OCI-LY3 (cell line): ENCODE results near the gene VAT1.
"Not testable (repeated sequence)": the region's sequence is repeated elsewhere in the genome, so short reads cannot be mapped to it uniquely, and the experiment has no call there.

Experiments used
- H2AFZ ChIP-seq: fragments of 200-600, 300-600 bp; shearing (Covaris generic); 2 replicates; pipeline ENCODE4 v1.6.0; 2014; ENCODE audit warnings: antibody characterized with exemption, low read depth, low read length
- H3K27ac ChIP-seq: fragments of 200-600, 300-600 bp; sonication (generic); 2 replicates; pipeline ENCODE4 v1.5.1; 2014; ENCODE audit warnings: mild to moderate bottlenecking, low read length, moderate library complexity, mixed read lengths
- H3K27me3 ChIP-seq: fragments of 200-600, 300-600 bp; sonication (generic); 2 replicates; pipeline ENCODE4 v1.6.1; 2014; ENCODE audit warnings: low read depth, low read length, mixed read lengths
- H3K36me3 ChIP-seq: fragments of 200-600, 300-600 bp; sonication (generic); replicated peaks from 2 replicates; pipeline ENCODE3; 2014; ENCODE audit warnings: low read depth, low read length, mixed read lengths
- H3K4me1 ChIP-seq: fragments of 300-600, 200-600 bp; sonication (generic); 2 replicates; pipeline ENCODE4 v1.6.1; 2014; ENCODE audit warnings: low read length, mixed read lengths
- H3K4me2 ChIP-seq: fragments of 200-600, 300-600 bp; sonication (generic); 2 replicates; pipeline ENCODE4 v1.6.1; 2014; ENCODE audit warnings: low read length, mixed read lengths
- H3K4me3 ChIP-seq: fragments of 300-600, 200-600 bp; sonication (generic); 2 replicates; pipeline ENCODE4 v1.5.1; 2014; ENCODE audit warnings: antibody characterized with exemption, mild to moderate bottlenecking, low read length, moderate library complexity
- H3K79me2 ChIP-seq: fragments of 300-600, 200-600 bp; shearing (Covaris generic); 2 replicates; pipeline ENCODE4 v1.6.1; 2014; ENCODE audit warnings: mild to moderate bottlenecking, low read length, mixed read lengths
- H3K9ac ChIP-seq: fragments of 300-600, 200-600 bp; shearing (Covaris generic); 2 replicates; pipeline ENCODE4 v1.6.0; 2014; ENCODE audit warnings: mild to moderate bottlenecking, low read length, moderate library complexity
- H3K9me3 ChIP-seq: fragments of 200-600, 300-600 bp; shearing (Covaris generic); 2 replicates; pipeline ENCODE4 v1.6.1; 2014; ENCODE audit warnings: low read length, mixed read lengths; ENCODE audit not compliant: insufficient read depth
- H4K20me1 ChIP-seq: fragments of 200-600, 300-600 bp; sonication (generic); 2 replicates; pipeline ENCODE4 v1.6.1; 2016; ENCODE audit warnings: low read length, mixed read lengths; ENCODE audit not compliant: insufficient read depth
- CTCF ChIP-seq: fragments of 200-600, 300-600 bp; sonication (generic); IDR thresholded peaks from 2 replicates; pipeline ENCODE4 v1.5.1; 2014; ENCODE audit warnings: antibody characterized with exemption, low read length, low read depth
- EZH2phosphoT487 ChIP-seq: fragments of 200-600 bp; shearing (Covaris generic); IDR thresholded peaks from 2 replicates; pipeline ENCODE4 v1.6.1; 2018; ENCODE audit warnings: antibody characterized with exemption, mixed run types, low read depth

The VAT1 gene

DNA sequence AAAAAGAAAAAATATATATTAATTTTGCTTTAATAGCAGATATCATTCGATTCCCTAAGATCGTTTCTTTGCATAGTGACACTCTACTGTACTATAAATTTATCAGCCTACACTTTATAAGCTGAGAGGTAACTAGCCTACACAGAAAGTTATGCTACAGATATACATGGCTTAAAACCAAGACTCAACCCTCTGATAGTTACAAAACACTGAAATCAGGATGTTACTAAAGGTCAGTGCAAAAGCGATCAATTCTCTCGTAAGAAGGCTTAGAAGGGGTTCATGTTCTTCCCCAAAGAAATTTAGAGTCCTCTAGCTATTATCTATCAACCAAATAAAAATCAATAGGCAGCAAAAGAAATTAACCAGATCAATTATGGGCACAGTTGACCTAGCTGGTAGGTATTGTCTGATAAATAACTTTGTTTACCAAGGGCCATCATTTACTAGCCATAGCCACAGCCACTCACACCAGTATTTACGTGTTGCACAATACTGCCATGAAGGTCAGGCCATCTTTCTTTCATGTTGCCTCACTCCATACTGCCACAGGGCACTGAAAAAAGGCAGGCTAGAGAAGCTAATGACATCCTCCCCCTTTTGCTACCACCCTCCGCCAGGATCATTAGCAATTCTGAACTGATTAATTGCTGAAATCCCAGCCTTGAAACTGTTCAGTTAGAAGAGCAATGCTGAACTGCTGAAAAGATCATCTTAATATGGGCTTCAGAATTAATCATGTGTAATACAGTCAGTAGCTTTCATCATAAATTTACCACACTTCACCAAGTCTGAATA is 46.6 kb upstream of the VAT1 start:
- Histone ChIP-seq H3K4me1 (no peaks in the 10 kb centered on the region), H3K79me2 (no peaks in the 10 kb centered on the region), H3K9me3 (no peaks in the 10 kb centered on the region), H4K20me1 (no peaks in the 10 kb centered on the region; the same call in 1 of the 2 replicates), H3K4me3 (no peak overlapping the region), H3K27me3 (no peaks in the 10 kb centered on the region), H3K27ac (no peak overlapping the region), H2AFZ (no peak overlapping the region), H3K36me3 (peaks cover 46% of the 10 kb centered on the region), H3K4me2 (no peak overlapping the region), H3K9ac (no peak overlapping the region)
- TF ChIP-seq EZH2phosphoT487 (no peak), CTCF (no peak)

DNA sequence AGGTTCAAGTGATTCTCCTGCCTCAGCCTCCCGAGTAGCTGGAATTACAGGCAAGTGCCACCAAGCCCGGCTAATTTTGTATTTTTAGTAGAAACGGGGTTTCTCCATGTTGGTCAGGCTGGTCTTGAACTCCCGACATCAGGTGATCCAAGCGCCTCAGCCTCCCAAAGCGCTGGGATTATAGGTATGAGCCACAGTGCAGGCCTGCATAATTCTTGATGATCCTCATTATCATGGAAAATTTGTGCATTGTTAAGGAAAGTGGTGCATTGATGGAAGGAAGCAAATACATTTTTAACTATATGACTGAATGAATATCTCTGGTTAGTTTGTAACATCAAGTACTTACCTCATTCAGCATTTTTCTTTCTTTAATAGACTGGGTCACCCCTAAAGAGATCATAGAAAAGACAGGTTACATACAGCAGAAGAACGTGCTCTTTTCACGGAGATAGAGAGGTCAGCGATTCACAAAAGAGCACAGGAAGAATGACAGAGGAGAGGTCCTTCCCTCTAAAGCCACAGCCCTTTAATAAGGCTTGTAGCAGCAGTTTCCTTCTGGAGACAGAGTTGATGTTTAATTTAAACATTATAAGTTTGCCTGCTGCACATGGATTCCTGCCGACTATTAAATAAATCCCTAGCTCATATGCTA is 40.9 kb upstream of the VAT1 start:
- H3K4me3 ChIP-seq, result no peak overlapping the region
- H4K20me1 ChIP-seq, result no peaks in the 10 kb centered on the region; the same call in 1 of the 2 replicates
- no peak overlapping the region for H3K9ac ChIP-seq
- no peak overlapping the region for H2AFZ ChIP-seq
- H3K36me3 ChIP-seq, result peaks cover 37% of the 10 kb centered on the region
- H3K27me3 ChIP-seq, result no peaks in the 10 kb centered on the region
- H3K9me3 ChIP-seq, result no peaks in the 10 kb centered on the region
- no peak overlapping the region for H3K27ac ChIP-seq
- H3K4me1 ChIP-seq, result no peaks in the 10 kb centered on the region
- H3K4me2 ChIP-seq, result no peak overlapping the region
- no peaks in the 10 kb centered on the region for H3K79me2 ChIP-seq
- TF ChIP-seq CTCF (no peak), EZH2phosphoT487 (no peak)

DNA sequence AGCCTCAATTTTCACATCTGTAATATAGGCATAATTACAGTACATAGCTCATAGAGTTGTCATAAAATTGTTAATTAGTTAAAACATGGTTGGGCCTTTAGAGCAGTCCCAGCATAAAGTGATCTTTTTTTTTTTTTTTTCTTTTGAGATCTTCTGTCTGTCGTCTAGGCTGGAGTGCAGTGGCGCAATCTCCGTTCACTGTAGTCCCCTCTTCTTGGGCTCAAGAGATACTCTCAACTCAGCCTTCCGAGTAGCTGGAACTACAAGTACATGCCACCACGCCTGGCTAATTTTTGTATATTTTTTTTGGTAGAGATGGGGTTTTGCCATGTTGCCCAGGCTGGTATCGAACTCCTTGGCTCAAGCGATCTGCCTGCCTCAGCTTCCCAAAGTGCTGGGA is 33.9 kb upstream of the VAT1 start:
- TF ChIP-seq CTCF, result no peak
- no peak for TF ChIP-seq EZH2phosphoT487
- Histone ChIP-seq H3K4me1 (no peaks in the 10 kb centered on the region), H3K27ac (no peak overlapping the region), H3K27me3 (no peaks in the 10 kb centered on the region), H2AFZ (no peak overlapping the region), H3K4me2 (no peak overlapping the region), H4K20me1 (no peaks in the 10 kb centered on the region), H3K9me3 (no peaks in the 10 kb centered on the region), H3K4me3 (no peak overlapping the region), H3K9ac (no peak overlapping the region), H3K36me3 (peaks cover 28% of the 10 kb centered on the region), H3K79me2 (no peaks in the 10 kb centered on the region)

DNA sequence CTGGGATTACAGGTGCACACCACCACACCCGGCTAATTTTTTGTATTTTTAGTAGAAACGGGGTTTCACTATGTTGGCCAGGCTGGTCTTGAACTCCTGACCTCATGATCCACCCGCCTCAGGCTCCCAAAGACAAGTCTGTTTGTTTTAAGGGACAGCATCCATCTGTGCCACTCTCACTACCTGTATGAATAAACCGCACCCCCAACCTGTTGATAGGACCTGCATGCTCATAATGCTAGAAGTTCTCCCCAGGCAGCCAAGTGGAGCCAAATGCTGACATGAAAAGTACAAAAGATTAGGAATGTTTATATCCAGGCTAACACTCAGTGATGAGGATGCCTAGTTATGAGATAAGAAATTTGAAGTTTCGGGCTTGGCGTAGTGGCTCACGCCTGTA is 30.8 kb upstream of the VAT1 start:
- not testable (repeated sequence) for H4K20me1 ChIP-seq, H3K9ac ChIP-seq, H3K27me3 ChIP-seq, H3K4me3 ChIP-seq, H2AFZ ChIP-seq, H3K4me1 ChIP-seq, H3K27ac ChIP-seq, H3K9me3 ChIP-seq, H3K4me2 ChIP-seq, H3K79me2 ChIP-seq
- peaks cover 35% of the 10 kb centered on the region for H3K36me3 ChIP-seq
